HG02642 (cell line): ENCODE results near the gene CCT3.
"Not testable (repeated sequence)": the region's sequence is repeated elsewhere in the genome, so short reads cannot be mapped to it uniquely, and the experiment has no call there.

Experiments used
- ATAC-seq: cut with Tn5 transposase; IDR thresholded peaks from one replicate; pipeline ENCODE4 v1.9.1; 2021; ENCODE audit warnings: mild to moderate bottlenecking; ENCODE audit not compliant: unreplicated experiment, poor library complexity

CCT3 gene

DNA sequence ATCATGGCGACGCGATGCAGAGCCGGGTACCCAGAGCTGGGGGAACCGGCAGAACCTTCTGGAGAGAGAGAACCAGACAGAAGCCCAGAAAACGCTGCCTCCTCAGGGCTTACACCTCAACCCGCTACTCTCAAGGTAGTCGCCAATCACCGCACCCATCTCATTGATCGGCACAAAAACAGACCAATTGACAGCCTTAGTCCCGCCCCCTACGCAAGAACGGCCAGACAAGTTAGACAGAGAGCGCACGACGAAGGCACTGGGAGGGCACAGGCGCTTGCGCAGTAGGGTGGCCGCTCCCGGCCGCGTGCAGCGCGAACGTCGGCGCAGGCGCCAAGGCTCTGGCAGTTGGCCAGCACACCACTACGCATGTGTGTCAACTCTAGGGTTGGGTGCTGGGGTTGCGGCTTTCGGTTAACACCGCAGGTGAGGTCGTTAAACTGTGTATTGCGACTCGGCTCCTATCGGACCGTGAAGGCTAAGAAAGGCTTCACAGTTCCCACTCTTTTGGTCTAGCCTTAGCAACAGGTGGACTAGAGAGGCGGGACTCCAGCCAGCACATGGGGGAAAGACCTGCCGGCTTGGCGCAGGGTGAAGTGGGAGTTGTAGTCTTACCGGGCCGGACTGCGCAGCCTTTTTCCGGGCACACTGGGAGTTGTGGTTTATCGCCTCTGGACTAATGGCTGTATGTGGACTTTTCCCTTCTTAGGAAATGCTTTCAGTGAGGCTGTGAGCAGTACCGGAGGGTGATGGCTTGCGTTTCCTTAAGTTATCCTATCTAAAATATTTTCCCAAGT lies at the start of gene CCT3, which contains the start of gene TSACC:
Gene CCT3, minus strand, starts transcription at position 113 of the 797 bp plus-strand sequence. Its CDS starts 108 bp downstream, at position 5.
Gene TSACC, plus strand, starts transcription at position 347 of the 797 bp plus-strand sequence. CDS start 1,232 bp downstream, outside the sequence.
- ATAC-seq = peak; percentile 95

- ATAC-seq = no peak
Measured at GRCh38 chr1:156387870-156388173, 49.7 kb upstream of the CCT3 start.

GRCh38 chr1:156386949-156387869 lies 49.1 kb upstream of the CCT3 start:
- no peak for ATAC-seq

DNA sequence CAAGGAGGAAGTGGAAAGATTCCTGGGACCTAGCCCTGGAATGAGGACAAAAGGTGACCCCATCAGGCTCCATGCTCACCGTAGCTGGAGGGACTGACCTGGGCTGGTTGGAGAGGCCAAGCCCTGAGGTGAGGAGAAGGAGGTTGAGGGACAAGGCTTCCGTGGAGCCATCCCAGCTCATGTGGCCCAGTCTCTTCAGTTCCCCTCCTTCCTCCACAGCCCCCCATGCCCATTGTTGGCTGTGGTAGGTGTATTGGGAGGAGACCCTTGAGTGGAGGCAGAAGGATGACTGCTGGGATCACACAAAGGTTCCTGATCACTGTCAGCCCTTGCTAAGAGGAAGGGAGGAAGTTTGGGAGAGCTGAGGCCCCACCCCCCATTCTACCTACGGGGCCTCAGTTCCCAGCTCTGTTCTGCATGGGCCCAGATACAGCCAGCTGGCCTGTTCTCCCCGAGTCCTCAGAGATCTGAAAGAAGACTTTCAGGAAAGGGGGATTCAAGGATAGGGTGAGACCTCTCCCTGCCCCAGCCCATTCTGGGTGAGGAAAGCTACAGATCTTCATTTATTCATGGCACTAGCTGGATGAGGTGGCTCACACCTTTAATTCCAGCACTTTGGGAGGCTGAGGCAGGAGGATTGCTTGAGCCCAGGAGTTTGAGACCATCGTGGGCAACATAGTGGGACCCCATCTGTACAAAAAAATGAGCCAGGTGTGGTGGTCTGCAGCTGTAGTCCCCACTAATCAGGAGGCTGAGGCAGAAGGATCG lies 48.2 kb upstream of the CCT3 start:
- no peak for ATAC-seq

- no peak for ATAC-seq
Measured at GRCh38 chr1:156385534-156386031, 47.5 kb upstream of the CCT3 start.

GRCh38 chr1:156384658-156385057 lies 46.6 kb upstream of the CCT3 start:
- no peak for ATAC-seq

DNA sequence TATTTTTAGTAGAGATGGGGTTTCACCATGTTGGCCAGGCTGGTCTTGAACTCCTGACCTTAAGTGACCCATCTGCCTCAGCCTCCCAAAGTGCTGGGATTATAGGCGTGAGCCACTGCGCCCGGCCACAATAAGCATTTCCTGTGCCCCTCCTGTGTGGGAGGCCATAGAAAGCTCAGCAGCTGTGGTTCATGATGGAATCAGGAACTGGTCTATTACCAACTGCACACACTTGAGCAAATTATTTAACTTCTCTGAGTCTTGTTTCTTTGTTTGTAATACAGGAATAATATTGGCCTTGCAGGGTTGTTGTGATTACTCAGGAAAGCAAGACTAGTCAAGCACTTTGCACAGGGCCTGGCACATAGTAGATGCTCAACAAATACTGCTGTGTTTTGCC lies 45.9 kb upstream of the CCT3 start:
- ATAC-seq = no peak

- no peak for ATAC-seq
Measured at GRCh38 chr1:156383023-156383422, 44.9 kb upstream of the CCT3 start.

DNA sequence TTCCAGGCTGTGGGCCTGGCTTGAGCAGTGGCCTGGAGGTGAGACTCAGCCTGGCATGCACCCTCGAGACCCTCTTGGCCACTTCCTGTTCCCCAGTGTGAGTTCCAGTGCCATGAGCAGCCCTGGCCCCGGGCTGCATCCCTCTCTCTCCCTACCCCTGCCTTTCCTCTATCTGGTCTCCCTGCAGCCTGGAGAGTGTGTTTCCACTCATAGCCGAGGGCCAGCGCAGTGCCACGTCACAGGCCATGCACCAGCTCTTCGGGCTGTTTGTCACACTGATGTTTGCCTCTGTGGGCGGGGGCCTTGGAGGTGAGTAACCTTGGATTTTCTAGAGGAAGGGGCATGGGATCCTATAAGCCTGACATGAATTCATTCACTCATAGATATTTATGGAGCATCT lies 44.5 kb upstream of the CCT3 start:
- no peak for ATAC-seq

GRCh38 chr1:156379420-156380165 lies 41.5 kb upstream of the CCT3 start:
- ATAC-seq = no peak

DNA sequence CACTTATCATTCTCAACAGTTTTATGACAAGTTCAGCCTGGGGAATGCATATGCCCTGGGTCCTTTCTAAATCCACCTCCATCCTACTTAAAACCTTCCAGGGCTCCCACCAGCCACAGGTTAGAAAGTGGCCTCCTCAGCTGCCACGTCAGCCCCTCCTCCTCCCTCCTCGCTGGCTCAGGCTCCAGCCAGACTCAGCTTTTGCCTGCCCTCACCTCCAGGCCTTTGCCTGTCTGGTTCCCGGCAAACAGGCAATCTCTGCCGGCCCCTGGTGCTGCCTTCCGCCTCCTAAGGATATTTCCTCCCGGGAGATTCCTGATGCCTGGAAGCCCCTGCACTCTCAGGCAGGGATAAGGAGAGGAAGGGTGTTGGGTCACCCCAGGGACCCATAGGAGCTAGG lies 40.5 kb upstream of the CCT3 start:
- no peak for ATAC-seq

DNA sequence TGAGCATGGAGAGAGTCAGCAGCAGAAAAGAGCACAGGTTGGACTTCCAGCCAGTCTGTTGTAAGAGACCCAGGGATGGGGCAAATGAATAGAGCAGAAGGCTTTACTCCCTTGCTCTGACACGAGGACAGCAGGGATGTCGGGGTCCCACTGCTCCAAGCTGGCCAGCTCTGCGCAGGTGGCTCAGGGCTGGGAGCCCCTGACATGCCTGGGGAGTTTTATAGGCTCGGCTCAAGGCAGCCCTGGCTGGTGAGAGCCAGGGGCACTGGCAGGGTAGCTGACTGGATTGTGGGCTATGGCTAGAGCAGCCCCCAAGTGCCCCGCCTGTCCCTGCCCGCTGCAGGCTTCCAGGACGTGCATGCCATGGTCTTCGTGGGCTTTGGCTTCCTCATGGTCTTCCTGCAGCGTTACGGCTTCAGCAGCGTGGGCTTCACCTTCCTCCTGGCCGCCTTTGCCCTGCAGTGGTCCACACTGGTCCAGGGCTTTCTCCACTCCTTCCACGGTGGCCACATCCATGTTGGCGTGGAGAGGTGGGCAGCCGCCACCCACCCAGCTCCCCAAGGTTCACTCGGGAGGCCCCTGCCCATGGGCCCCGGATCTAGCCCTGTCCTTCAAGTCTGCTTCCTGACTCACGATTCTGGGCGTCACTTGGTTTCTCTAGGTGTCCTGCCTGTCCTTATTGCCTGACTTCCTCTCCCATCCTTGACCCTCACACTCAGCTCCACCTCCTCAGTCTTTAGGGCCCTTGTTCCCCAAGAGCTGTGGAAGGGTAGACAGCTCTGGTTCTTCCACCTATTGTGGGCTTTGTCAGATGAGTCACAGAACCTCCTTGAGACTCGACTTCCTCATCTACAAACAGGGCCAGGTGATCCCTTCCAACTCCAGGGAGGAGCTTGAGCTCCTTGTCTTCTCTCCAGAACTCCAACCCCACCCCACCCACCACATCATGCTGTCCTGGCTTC lies 39.1 kb upstream of the CCT3 start:
- ATAC-seq = no peak

GRCh38 chr1:156376146-156376545 lies 38.1 kb upstream of the CCT3 start:
- ATAC-seq = no peak

GRCh38 chr1:156373546-156373945 lies 35.5 kb upstream of the CCT3 start:
- ATAC-seq = no peak

DNA sequence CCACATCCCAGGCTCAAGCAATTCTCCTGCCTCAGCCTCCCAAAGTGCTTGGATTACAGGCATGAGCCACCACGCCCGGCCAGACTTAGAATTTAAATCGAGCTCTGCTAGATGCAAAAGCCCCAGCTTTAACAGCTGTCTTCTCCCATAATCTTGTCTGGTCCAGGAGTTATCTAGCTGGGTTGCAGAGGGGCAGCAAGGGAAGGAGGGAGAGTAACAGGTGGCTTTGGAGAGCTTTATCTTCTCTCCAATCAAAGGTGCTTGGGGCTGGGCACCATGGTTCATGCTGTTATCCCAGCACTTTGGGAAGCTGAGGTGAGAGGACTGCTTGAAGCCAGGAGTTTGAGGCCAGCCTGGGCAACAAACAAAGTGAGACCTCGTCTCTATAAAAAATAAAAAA lies 34.8 kb upstream of the CCT3 start:
- ATAC-seq = no peak

DNA sequence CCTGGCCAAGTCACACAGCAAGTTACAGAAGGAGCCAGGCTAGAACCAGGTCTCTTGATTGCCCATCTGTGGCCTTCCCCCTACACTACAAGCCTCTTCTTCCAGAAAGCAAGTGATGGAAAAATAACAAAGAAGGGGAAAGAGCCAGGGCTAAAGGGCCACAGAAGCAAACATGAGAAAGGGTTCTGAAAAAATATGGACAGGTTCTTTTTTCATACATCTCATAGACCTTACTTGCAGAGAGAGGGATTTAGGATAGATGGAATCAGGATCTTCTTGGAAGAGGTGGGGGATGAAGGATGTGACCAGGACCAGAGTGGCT lies 34.1 kb upstream of the CCT3 start:
- ATAC-seq = no peak

DNA sequence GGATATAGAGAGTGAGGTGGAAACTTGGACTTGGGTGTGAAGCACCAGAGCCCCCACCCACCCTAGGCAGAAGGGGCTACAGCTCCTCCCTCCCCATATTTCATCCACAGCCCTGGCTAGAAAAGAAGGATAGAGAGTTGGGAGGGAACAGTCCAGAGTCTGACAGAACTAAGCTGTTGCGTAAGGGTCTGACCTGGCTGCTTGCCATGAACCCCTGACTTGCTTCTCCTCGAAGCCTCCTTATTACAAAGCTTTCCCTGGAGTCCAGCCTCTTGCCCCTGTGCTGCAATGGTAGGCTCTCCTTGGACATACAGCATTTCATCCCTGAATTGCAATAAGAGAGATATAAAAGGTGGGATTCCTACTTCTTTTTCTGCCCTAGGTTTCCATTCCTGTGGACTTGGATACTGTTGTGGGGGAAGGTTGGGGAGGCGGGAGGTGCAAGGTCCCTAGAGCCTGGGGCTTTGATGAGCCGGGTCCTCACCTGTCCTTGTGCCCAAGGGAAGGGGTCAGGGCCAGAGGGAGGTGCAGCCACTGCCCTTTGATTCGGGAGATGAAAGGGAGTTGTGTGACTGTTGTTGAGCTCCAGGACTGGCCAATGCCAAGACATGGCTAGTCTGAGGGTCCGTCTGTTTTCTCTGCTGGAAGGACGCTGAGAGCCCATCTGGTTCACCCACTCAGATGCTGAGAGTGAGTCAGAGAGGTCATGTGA lies 33.6 kb upstream of the CCT3 start:
- no peak for ATAC-seq

DNA sequence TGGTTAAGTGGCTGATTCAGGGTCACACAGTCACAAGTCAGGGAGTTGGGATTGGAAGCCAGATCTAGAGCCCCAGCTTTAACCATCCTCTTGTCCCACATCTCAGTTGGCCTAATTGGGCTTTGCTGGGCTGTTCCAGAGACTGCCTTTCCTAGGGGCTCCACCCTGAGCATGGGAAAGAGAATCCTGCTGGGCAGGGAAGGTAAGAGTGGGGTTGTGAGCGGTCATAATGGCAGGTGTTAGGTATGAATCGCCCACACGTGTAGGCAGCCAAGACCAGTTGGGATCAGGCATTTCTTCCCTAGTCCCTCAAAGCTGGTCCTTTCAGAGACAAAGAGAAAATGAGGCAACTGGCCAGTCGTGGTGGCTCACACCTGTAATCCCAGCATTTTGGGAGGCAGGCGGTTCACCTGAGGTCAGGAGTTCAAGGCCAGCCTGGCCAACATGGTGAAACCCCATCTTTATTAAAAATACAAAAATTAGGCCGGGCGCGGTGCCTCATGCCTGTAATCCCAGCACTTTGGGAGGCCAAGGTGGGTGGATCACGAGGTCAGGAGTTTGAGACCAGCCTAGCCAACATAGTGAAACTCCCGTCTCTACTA lies 31.7 kb upstream of the CCT3 start:
- ATAC-seq = not testable (repeated sequence)
